ENCODE results near the gene PPP2R5B. TPM values are rescaled to one million over a fixed set of nuclear protein-coding genes. Genes with fewer than 3 reads are reported as not detected.

Gene PPP2R5B
- total RNA-seq, 6 donors from 2014 or later, result 21.0 to 48.1 (median 27.5) TPM

GRCh38 chr11:64877390-64878222, 46.9 kb upstream of the PPP2R5B start:
- Histone ChIP-seq H3K27ac (peak overlapping the region; percentile 80 to 98 (median 92)), H3K4me3 (peak overlapping the region; percentile 62 to 96 (median 79)), H3K36me3 (peaks cover 6 to 20% (median 14%) of the 10 kb centered on the region in 4 donors), H3K27me3 (no peaks in the 10 kb centered on the region), H3K4me1 (peaks cover 54 to 72% (median 64%) of the 10 kb centered on the region in 4 donors), H3K9me3 (no peaks in the 10 kb centered on the region)
- 0 to 1% methylated on average over 23 to 38 of the region's 41 CpGs for WGBS, 2 donors
- peak in 1 of 2 donors; percentile 90 for DNase-seq
- TF ChIP-seq POLR2A (IDR thresholded peaks at IDR 0.05) (no peak), CTCF (IDR thresholded peaks at IDR 0.05) (no peak), POLR2AphosphoS5 (IDR thresholded peaks at IDR 0.05) (no peak), EP300 (IDR thresholded peaks at IDR 0.05) (no peak)
- ATAC-seq (ENCODE audit: low FRiP score in 2 of 2), result peak in 1 of 2 donors; percentile 25

- DNase-seq (no peak), ATAC-seq (ENCODE audit: low FRiP score in 2 of 2) (peak; percentile 0 to 44)
- Histone ChIP-seq H3K4me3 (peak overlapping the region; percentile 62 to 96 (median 79)), H3K36me3 (peaks cover 3 to 14% (median 9%) of the 10 kb centered on the region in 4 donors), H3K9me3 (no peaks in the 10 kb centered on the region), H3K27me3 (no peaks in the 10 kb centered on the region), H3K4me1 (peaks cover 50 to 66% (median 58%) of the 10 kb centered on the region in 4 donors), H3K27ac (peak overlapping the region; percentile 80 to 98 (median 92))
- TF ChIP-seq POLR2AphosphoS5 (IDR thresholded peaks at IDR 0.05), result no peak
- no peak for TF ChIP-seq CTCF (IDR thresholded peaks at IDR 0.05)
- TF ChIP-seq EP300 (IDR thresholded peaks at IDR 0.05), result no peak
- no peak for TF ChIP-seq POLR2A (IDR thresholded peaks at IDR 0.05)
- WGBS, 2 donors, result no CpG with 5 or more reads among the region's 21 CpGs
Observed at GRCh38 chr11:64878223-64878493, 46.3 kb upstream of the PPP2R5B start.

GRCh38 chr11:64878494-64879243, 45.8 kb upstream of the PPP2R5B start, which contains the start of gene EHD1:
Gene EHD1 (minus strand): TSS chr11:64878621. CDS start chr11:64878464, 157 bp downstream.
- ATAC-seq (ENCODE audit: low FRiP score in 2 of 2) (peak; percentile 95 to 97), DNase-seq (peak; percentile 97 to 100)
- Histone ChIP-seq H3K27me3 (no peaks in the 10 kb centered on the region), H3K36me3 (peaks cover 0 to 9% (median 4%) of the 10 kb centered on the region in 4 donors), H3K4me1 (peaks cover 45 to 61% (median 55%) of the 10 kb centered on the region in 4 donors), H3K27ac (peak within 1 kb of the TSS; percentile 91 to 98 (median 93)), H3K9me3 (no peaks in the 10 kb centered on the region), H3K4me3 (peak within 1 kb of the TSS; percentile 62 to 96 (median 79))
- TF ChIP-seq POLR2A (IDR thresholded peaks at IDR 0.05) (peak; percentile 87 to 100 (median 97)), POLR2AphosphoS5 (IDR thresholded peaks at IDR 0.05) (peak; percentile 99 to 100), CTCF (IDR thresholded peaks at IDR 0.05) (peak in 5 of 6 experiments; percentile 31 to 74 (median 61)), EP300 (IDR thresholded peaks at IDR 0.05) (peak in 1 of 4 donors; percentile 69)
- 0% methylated on average over 2 of the region's 75 CpGs for WGBS, 2 donors

GRCh38 chr11:64879244-64879900, 45.1 kb upstream of the PPP2R5B start:
- H3K27me3 ChIP-seq, result no peaks in the 10 kb centered on the region
- peak overlapping the region; percentile 43 to 96 (median 72) for H3K4me3 ChIP-seq
- no peaks in the 10 kb centered on the region for H3K9me3 ChIP-seq
- TF ChIP-seq CTCF (IDR thresholded peaks at IDR 0.05) (no peak), POLR2A (IDR thresholded peaks at IDR 0.05) (no peak), POLR2AphosphoS5 (IDR thresholded peaks at IDR 0.05) (no peak), EP300 (IDR thresholded peaks at IDR 0.05) (no peak)
- 13% methylated on average over 16 of the region's 16 CpGs for WGBS, 2 donors
- peaks cover 0 to 4% (median 2%) of the 10 kb centered on the region in 4 donors for H3K36me3 ChIP-seq
- ATAC-seq (ENCODE audit: low FRiP score in 2 of 2), result peak in 1 of 2 donors; percentile 31
- peak in 1 of 2 donors; percentile 61 for DNase-seq
- peaks cover 45 to 59% (median 55%) of the 10 kb centered on the region in 4 donors for H3K4me1 ChIP-seq
- peak overlapping the region; percentile 91 to 98 (median 93) for H3K27ac ChIP-seq
